ENCODE results near the gene KCNJ10. TPM values are rescaled to one million over a fixed set of nuclear protein-coding genes. Genes with fewer than 3 reads are reported as not detected.

The KCNJ10 gene
- total and polyA plus RNA-seq, 2 of the 13 experiments (the other 11 are each of a cell fraction or from before 2014, with no cell fraction given): 4.4 to 10.3 TPM

GRCh38 chr1:160031365-160032164, 38.4 kb downstream of the KCNJ10 start, which contains the start of gene PIGM (continued):
- TF ChIP-seq ZUFSP (CRISPR knock-in tag; IDR thresholded peaks at IDR 0.05; ENCODE audit: borderline replicate concordance) (no peak), NFE2 (CRISPR knock-in tag; IDR thresholded peaks at IDR 0.05) (no peak), FOXJ3 (CRISPR knock-in tag; IDR thresholded peaks at IDR 0.05; ENCODE audit: borderline replicate concordance) (no peak; the same call in 1 of the 2 replicates), MBNL3 (CRISPR knock-in tag; conservative IDR thresholded peaks at IDR 0.05) (no peak), ZSCAN12 (CRISPR knock-in tag; IDR thresholded peaks at IDR 0.05) (no peak), ZNF563 (CRISPR knock-in tag; IDR thresholded peaks at IDR 0.05) (peak; percentile 69), ZNF644 (CRISPR knock-in tag; IDR thresholded peaks at IDR 0.05; ENCODE audit: low read depth) (no peak), HNRNPL (IDR thresholded peaks at IDR 0.05; ENCODE audit: low read depth, low read length) (no peak), ZNF33A (CRISPR knock-in tag; IDR thresholded peaks at IDR 0.05; ENCODE audit: borderline replicate concordance) (no peak), KAT7 (CRISPR knock-in tag; IDR thresholded peaks at IDR 0.05; ENCODE audit: borderline replicate concordance) (peak; percentile 82; the same call in 1 of the 2 replicates), ZNF34 (CRISPR knock-in tag; IDR thresholded peaks at IDR 0.05; ENCODE audit: borderline replicate concordance) (0 out of 2 replicates have a peak, but pooled peaks have one; percentile 22), ZZZ3 (CRISPR knock-in tag; IDR thresholded peaks at IDR 0.05; ENCODE audit: borderline replicate concordance) (peak; percentile 23; the same call in 1 of the 2 replicates), SIX4 (CRISPR knock-in tag; IDR thresholded peaks at IDR 0.05) (no peak), MYNN (CRISPR knock-in tag; IDR thresholded peaks at IDR 0.05; ENCODE audit: low read depth) (no peak)
- TF ChIP-seq, protein P1, sequence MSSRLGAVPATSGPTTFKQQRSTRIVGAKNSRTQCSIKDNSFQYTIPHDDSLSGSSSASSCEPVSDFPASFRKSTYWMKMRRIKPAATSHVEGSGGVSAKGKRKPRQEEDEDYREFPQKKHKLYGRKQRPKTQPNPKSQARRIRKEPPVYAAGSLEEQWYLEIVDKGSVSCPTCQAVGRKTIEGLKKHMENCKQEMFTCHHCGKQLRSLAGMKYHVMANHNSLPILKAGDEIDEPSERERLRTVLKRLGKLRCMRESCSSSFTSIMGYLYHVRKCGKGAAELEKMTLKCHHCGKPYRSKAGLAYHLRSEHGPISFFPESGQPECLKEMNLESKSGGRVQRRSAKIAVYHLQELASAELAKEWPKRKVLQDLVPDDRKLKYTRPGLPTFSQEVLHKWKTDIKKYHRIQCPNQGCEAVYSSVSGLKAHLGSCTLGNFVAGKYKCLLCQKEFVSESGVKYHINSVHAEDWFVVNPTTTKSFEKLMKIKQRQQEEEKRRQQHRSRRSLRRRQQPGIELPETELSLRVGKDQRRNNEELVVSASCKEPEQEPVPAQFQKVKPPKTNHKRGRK (CRISPR knock-in tag; IDR thresholded peaks at IDR 0.05): no peak
- TF ChIP-seq, protein P2, sequence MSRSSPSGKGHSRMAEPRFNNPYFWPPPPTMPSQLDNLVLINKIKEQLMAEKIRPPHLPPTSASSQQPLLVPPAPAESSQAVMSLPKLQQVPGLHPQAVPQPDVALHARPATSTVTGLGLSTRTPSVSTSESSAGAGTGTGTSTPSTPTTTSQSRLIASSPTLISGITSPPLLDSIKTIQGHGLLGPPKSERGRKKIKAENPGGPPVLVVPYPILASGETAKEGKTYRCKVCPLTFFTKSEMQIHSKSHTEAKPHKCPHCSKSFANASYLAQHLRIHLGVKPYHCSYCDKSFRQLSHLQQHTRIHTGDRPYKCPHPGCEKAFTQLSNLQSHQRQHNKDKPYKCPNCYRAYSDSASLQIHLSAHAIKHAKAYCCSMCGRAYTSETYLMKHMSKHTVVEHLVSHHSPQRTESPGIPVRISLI (CRISPR knock-in tag; IDR thresholded peaks at IDR 0.05; ENCODE audit: borderline replicate concordance): no peak
- TF ChIP-seq, protein P3, sequence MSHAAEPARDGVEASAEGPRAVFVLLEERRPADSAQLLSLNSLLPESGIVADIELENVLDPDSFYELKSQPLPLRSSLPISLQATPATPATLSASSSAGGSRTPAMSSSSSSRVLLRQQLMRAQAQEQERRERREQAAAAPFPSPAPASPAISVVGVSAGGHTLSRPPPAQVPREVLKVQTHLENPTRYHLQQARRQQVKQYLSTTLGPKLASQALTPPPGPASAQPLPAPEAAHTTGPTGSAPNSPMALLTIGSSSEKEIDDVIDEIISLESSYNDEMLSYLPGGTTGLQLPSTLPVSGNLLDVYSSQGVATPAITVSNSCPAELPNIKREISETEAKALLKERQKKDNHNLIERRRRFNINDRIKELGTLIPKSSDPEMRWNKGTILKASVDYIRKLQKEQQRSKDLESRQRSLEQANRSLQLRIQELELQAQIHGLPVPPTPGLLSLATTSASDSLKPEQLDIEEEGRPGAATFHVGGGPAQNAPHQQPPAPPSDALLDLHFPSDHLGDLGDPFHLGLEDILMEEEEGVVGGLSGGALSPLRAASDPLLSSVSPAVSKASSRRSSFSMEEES (CRISPR knock-in tag; IDR thresholded peaks at IDR 0.05): no peak
- TF ChIP-seq, protein P4, sequence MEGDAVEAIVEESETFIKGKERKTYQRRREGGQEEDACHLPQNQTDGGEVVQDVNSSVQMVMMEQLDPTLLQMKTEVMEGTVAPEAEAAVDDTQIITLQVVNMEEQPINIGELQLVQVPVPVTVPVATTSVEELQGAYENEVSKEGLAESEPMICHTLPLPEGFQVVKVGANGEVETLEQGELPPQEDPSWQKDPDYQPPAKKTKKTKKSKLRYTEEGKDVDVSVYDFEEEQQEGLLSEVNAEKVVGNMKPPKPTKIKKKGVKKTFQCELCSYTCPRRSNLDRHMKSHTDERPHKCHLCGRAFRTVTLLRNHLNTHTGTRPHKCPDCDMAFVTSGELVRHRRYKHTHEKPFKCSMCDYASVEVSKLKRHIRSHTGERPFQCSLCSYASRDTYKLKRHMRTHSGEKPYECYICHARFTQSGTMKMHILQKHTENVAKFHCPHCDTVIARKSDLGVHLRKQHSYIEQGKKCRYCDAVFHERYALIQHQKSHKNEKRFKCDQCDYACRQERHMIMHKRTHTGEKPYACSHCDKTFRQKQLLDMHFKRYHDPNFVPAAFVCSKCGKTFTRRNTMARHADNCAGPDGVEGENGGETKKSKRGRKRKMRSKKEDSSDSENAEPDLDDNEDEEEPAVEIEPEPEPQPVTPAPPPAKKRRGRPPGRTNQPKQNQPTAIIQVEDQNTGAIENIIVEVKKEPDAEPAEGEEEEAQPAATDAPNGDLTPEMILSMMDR (CRISPR knock-in tag; IDR thresholded peaks at IDR 0.05): peak; percentile 17; the same call in 1 of the 2 replicates
- TF ChIP-seq, protein P5, sequence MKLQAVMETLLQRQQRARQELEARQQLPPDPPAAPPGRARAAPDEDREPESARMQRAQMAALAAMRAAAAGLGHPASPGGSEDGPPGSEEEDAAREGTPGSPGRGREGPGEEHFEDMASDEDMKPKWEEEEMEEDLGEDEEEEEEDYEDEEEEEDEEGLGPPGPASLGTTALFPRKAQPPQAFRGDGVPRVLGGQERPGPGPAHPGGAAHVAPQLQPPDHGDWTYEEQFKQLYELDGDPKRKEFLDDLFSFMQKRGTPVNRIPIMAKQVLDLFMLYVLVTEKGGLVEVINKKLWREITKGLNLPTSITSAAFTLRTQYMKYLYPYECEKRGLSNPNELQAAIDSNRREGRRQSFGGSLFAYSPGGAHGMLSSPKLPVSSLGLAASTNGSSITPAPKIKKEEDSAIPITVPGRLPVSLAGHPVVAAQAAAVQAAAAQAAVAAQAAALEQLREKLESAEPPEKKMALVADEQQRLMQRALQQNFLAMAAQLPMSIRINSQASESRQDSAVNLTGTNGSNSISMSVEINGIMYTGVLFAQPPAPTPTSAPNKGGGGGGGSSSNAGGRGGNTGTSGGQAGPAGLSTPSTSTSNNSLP (IDR thresholded peaks at IDR 0.05; ENCODE audit: low read depth, low read length): peak; percentile 65; the same call in 1 of the 2 replicates

Measured in HepG2 (cell line).